ENCODE results near the gene SMARCA5.
A peak's percentile ranks its signal among the peaks of the same experiment; 100 is the strongest.
"Not testable (repeated sequence)": the region's sequence is repeated elsewhere in the genome, so short reads cannot be mapped to it uniquely, and the experiment has no call there.

Gene SMARCA5, protein sequence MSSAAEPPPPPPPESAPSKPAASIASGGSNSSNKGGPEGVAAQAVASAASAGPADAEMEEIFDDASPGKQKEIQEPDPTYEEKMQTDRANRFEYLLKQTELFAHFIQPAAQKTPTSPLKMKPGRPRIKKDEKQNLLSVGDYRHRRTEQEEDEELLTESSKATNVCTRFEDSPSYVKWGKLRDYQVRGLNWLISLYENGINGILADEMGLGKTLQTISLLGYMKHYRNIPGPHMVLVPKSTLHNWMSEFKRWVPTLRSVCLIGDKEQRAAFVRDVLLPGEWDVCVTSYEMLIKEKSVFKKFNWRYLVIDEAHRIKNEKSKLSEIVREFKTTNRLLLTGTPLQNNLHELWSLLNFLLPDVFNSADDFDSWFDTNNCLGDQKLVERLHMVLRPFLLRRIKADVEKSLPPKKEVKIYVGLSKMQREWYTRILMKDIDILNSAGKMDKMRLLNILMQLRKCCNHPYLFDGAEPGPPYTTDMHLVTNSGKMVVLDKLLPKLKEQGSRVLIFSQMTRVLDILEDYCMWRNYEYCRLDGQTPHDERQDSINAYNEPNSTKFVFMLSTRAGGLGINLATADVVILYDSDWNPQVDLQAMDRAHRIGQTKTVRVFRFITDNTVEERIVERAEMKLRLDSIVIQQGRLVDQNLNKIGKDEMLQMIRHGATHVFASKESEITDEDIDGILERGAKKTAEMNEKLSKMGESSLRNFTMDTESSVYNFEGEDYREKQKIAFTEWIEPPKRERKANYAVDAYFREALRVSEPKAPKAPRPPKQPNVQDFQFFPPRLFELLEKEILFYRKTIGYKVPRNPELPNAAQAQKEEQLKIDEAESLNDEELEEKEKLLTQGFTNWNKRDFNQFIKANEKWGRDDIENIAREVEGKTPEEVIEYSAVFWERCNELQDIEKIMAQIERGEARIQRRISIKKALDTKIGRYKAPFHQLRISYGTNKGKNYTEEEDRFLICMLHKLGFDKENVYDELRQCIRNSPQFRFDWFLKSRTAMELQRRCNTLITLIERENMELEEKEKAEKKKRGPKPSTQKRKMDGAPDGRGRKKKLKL

DNA sequence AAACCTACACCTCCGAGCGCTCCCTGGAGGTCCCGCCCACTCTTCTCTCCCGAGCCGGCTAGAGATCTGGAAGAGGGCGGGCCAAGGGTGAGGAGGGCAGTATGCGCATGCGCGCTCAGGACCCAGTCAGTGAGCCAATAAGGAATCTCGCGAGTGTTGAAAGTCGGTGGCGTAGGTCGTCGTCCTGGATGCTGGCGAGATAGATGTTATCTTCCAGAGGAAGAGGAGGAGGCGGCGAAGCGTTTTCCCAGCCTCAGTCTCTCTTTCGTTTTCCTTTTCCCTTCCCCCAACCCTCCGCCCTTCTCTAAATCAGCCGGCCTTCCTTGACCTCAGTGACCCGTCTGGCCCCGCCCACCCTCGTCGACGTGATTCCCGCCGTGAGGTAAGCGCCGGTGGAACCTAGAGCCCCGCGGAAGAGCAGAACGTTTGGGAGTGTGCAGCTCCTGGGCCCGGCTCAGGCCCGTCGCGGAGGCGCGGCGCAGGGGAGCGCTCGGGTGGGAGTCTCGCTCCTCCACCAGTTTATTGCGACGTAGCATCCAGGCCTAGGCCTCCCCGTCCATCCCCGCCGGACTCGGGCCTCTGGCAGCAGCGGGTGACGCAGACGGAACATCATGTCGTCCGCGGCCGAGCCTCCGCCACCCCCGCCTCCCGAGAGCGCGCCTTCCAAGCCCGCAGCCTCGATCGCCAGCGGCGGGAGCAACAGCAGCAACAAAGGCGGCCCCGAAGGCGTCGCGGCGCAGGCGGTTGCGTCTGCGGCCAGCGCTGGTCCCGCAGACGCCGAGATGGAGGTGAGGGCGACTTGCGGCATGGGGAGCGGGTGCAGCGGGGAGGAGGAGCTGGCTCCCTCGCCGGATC, at the start of gene SMARCA5:
SMARCA5 (plus strand) TSS at position 389 of the 855 bp plus-strand sequence; CDS start at position 612, 223 bp downstream.
- peak; percentile 94 for DNase-seq

DNA sequence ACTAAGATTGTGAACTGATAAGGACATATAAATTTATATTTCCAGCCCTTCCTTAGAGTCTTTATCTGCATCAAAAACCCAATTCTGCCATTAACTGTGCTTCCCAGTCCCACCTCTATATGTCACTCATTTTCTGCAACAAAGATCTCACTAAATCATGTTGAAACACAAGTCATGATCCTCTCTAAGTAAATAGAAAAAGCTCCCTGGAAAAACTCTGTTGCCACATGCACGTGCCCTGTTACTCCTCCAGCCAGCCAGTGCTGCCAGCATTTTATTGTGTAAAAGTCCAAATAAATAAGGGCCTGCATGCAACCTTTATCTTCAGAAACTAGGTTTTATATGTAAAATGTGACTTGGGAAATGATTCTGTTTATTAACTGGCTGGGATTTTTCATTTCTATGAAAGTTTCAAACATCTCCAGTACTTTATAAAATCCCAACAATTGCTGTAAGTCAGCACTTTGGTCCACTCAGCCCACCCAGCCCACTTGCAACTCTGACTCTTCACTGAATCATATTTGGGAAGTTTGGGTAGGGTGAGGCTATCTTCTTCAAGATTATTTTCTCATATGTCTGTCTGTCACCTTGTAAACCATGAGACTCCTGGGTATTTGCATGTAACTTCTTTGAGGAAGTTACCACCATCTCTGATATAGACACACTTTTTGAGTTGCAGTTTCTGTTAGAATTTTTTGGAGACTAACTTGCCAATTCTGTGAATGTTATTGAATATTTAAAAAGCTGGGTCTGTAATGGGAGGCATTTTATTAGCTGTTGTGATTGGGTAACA, 40.0 kb upstream of the SMARCA5 start:
- DNase-seq = no peak

DNA sequence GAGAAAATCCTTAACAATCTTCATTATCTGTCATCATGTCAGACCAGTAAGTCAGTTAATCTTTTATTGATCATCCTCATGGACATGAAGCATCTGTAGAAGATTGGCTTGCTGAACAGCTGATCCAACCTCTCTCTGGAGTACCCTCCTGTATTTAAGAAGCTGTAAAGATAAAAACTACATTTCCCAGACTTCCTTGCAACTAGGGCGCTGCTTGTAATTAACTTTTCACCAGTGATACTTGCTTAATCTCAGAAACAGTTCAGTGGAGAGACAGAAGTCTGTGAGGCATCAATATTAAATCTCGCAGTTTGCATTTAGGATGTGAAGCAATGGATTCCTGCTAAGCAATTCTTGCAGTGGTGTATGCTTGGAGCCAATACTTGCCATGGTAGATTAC, 36.0 kb upstream of the SMARCA5 start:
- no peak for DNase-seq

DNA sequence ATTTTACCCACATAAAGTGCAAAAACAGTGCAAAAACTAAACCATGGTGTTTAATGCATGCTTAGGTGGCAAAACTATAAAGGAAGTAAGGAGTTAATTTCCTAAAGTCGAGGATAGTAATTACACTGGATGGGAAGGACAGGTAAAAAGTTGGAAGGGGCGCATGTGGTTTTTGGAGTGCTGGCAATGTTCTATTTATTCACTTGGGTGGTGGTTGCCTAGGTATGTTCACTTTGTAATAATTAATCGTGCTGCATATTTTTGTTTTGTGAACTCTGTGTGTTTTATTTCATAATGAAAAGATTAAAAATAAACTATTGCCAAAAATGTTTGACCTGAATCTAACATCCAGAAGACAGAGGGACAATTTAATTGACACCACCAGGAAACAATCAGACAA, 32.1 kb upstream of the SMARCA5 start:
- DNase-seq = no peak

DNA sequence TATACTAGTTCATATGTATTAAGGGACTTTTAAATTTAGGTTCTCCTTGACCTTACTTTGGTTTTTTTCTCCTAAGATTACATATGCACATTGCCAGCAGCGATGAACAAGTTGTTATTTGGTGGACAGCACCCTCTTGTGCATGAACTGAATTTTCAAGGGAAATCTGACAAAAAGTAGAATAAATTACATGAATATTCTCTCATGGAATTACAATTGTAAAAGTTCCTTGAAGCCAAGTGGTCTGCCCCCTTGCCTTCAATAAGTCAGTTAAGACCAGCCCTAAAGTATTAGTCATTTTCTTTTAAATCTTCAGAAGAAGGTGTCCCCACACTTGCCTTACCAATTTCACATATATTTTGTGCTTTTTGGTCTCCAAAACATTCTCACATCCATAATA, 30.7 kb upstream of the SMARCA5 start:
- peak; percentile 4 for DNase-seq

DNA sequence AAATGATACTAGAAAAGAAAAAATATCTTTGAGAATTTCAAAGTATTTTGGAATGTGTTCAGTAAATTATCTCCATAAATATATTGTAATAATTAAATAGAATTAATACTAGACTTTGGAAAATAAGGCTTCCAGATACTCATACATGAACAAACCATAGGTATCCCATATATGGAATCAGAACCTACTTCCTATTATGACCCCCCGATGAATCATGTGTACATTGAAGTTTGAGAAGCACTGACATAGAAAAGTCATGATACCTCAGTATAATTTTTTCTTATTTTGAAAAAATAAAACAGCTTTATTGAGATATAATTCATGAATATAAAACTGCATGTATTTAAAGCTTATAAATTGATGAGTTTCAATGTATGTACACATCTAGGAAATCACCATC, 27.2 kb upstream of the SMARCA5 start:
- DNase-seq = no peak

DNA sequence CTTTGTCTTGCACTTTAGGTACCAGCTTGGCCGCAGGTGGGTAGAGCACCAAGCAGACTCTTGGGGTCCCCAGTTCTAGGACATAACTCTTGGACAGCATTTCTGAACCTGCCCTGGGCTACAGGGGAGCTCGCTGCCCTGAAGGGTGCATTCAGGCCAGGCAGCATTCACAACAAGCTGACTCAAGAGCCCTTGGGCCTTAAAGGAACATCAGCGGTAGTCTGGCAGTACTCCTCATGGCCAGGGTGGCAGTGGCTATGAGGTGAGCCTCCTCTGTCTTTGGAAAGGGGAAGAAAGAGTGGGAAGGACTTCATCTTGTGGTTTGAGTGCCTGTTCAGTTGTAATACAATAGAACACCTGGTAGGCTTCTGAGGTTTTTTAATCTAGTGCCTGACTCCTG, 24.8 kb upstream of the SMARCA5 start:
- no peak for DNase-seq

DNA sequence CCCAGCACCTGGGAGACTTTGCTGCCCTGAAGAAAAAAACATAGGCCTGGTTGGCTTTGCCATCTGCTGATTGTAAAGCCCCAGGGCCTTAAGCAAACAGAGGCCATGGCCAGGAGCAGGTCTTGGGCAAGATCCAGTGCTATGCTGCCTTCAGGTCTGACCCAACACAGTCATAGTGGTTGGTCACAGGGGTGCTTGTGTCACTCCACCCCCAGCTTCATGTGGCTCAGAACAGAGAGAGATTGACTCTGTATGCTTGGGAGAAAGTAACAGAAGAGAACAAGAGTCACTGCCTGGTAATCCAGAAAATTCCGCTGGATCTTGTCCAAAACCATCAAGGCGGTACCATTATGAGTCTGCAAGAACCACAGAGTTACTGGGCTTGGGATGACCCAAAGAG, 24.4 kb upstream of the SMARCA5 start:
- DNase-seq = no peak

DNA sequence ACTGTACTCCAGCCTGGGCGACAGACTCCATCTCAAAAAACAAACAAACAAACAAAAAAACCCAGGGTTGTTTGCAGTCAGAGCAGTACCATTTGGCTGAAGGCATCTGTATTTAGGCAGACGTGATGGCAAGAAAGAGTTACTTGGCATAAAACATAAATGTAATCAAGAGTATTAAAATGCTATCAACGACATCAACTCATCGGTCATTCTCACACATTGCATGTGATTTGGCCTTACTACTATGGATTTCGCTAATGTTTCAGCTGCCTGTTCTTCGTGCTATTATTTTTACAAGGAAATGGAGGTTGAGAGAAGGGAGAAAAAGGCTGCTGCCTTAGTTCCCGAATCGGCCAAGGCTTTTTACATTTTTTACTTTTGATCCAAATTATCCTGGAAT, 15.5 kb upstream of the SMARCA5 start:
- DNase-seq = no peak

DNA sequence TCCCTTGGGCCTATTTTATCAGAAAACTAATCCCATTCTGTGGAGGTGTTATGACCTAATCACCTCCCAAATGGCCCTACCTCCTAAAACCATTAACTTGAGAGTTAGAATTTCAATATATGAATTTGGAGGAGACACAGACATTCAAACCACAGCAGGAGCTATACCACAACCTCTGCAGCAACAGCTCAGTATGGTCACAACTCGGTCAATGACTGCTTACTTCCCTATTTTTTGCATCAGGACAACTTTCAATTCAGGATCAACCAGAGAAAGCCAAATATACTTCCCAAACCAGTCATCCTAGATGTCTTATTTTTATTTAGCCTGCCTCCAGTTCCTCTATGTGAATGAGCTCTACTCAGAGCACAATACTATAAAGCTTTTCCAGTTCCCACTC, 11.3 kb upstream of the SMARCA5 start:
- DNase-seq = no peak

DNA sequence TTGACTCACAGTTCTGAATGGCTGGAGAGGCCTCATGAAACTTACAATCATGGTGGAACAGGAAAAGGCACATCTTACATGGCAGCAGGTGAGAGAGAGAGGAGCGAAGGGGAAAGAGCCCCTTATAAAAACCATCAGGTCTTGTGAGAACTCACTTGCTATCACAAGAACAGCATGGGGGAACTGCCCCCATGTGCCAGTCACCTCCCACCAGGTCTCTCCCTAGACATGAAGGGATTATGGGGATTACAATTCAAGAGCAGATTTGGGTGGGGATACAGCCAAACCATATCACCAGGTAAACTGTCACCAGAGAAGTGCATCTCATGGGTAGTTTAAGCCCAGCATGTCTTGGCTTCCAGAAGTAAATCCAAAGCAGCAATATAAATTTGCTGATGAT, 7.5 kb upstream of the SMARCA5 start:
- DNase-seq = no peak

DNA sequence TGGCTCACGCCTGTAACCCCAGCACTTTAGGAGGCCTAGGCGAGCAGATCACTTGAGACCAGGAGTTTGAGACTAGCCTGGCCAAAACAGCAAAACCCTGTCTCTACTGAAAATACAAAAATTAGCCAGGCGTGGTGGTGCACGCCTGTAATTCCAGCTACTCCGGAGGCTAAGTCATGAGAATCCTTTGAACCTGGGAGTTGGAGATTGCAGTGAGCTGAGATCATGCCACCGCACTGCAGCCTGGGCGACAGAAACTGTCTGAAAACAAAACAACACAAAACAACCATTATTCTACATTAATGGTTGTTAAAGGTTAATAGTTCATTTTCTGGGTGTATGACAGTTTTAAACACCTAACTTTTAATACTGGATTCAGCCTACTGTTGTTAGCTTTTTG, 1.6 kb upstream of the SMARCA5 start:
- DNase-seq = no peak

DNA sequence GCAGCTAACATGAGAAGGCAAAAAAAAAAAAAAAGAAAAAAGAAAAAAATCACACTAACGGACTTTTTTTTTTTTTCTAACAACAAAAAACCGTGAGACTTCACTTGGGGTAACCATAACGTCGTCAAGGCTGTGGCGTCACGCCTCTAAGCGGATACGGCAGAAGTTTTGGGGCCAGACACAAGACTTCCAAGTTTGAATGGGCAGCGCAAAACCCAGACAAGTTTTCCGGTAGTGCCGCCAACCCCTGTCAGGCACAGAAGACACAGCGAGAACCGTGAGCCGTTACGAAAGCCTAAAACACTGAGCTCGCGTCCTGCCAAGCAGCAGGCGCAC, 556 bp upstream of the SMARCA5 start:
- DNase-seq = no peak

DNA sequence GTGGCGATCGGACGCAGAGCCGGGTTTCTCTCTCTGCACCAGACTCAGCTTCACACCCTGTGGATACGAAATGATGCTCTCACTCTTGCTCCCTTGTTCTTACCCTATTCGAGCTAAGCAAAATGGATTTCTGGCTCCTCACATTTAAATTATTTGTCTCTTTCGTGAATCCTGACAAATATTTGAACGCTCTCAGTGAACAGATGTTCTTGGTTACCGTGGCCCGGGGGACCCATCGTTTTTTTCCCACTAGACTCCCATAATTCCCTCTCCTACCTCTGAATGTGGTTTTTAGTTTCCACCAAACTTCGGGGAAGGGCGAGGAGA, 630 bp downstream of the SMARCA5 start:
- DNase-seq = peak; percentile 34

DNA sequence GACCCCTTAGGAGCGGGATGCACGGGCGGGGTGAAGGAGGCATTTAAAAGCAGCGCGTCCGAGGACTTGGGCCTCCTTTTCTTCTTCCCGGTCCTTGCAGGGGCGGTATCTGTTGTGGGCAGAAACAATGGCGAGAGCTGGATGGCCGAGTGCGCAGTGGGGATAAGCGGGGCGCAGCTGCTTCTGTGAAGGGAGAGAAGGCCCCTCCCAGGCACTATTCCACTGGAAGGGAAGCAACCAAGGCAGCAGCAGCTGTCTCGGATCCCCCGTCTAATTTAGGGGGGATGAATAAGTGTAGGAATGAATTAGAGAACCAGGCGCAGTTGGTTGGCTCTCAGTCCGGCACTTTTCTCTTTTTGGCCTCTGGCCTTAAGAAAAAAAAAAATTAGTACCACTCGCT, 995 bp downstream of the SMARCA5 start:
- DNase-seq = peak; percentile 34

DNA sequence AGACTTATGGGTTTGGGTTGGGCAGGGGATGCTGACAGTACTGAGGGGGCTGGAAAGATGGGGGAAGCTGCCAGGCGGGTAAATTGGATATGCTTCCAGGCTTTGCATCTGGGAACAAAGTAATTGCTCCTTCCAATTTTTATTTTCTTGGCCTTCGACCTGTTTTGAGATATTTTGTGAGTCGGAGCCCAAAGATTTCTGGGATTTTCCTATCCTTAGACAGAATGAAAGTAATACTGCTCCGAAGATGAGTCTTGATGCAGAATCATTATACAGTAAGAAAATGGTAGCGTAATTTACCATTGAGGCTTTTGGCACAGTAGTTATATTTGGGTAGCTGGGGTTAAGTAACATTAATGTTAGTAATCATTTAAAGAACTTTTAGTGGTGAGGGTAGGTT, 1.4 kb downstream of the SMARCA5 start:
- no peak for DNase-seq

DNA sequence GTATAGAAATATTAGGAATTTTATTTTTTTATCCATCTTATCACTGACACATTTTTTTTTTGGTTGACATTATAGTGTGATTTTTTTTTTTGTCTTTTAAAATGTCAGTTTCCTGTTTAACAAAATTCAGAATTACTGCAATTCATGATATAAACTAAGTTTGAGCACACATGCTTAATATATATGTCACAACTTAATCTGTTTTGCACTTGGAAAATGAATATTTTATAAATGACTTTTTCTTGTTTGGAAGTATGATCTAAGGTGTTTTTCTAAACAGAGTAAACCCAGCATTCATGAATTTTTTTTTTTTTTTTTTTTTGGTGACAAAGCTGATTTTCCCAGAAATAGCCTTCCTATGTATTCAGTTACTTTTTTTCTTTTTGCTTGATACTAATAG, 2.4 kb downstream of the SMARCA5 start:
- no peak for DNase-seq

DNA sequence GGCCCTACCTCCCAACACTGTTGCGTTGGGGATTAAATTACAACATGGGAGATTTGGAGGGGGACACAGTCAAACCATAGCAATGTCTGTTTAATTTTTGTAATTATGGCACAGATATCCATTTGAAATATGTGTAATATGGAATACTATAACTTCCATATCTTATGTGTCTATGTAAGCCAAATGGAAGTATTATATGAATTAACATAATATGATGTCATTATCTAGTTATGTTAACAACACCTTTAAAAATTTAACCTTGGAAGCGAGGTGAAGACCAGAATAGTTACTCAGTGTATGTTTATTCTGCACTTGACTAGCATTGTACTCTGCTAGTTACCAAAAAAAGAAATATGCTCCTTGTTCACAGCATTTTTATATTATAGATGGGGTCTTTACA, 4.3 kb downstream of the SMARCA5 start:
- no peak for DNase-seq

DNA sequence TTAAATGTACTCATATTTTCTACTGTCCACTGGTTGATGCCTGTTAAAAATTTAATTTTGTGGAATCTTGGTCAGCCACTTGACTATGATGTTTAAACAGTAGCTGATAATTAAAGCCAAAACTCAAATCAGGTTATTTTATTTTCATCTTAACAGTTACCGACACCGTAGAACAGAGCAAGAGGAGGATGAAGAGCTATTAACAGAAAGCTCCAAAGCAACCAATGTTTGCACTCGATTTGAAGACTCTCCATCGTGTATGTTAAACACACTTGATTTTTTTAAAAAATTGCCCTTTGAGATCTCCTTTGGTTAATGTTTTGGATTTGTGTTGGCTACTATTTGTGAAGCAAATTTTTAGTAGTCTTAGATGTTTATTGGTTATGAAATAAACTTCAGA, 10.7 kb downstream of the SMARCA5 start:
- DNase-seq = no peak

DNA sequence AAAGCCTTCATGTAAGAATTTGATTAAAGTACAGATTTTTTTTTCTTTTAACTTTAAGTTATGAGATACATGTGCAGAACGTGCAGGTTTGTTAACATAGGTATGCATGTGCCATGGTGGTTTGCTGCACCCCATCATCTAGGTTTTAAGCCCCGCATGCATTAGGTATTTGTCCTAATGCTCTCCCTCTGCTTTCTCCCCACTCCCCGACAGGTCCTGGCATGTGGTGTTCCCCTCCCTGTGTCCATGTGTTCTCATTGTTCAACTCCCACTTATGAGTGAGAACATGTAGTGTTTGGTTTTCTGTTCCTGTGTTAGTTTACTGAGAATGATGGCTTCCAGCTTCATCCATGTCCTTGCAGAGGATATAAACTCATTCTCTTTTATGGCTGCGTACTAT, 14.5 kb downstream of the SMARCA5 start:
- not testable (repeated sequence) for DNase-seq

DNA sequence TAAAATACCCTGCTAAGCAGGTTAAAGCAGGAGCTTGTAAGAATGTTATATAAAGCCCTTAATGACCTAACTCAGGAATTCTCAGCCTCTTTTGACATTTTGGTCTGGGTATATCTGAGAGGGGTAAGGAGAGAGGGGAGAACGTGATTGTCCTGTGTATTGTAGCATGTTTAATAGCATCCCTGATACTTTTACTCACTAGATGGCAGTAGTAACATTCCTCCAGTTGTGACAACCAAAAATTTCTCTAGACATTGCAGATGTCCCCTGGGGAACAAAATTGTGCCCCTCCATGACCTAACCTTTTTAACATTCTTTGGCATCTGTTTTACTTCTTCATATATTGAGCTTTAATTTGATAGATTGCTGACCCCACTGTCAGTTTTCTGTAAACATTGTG, 17.9 kb downstream of the SMARCA5 start:
- DNase-seq = no peak

DNA sequence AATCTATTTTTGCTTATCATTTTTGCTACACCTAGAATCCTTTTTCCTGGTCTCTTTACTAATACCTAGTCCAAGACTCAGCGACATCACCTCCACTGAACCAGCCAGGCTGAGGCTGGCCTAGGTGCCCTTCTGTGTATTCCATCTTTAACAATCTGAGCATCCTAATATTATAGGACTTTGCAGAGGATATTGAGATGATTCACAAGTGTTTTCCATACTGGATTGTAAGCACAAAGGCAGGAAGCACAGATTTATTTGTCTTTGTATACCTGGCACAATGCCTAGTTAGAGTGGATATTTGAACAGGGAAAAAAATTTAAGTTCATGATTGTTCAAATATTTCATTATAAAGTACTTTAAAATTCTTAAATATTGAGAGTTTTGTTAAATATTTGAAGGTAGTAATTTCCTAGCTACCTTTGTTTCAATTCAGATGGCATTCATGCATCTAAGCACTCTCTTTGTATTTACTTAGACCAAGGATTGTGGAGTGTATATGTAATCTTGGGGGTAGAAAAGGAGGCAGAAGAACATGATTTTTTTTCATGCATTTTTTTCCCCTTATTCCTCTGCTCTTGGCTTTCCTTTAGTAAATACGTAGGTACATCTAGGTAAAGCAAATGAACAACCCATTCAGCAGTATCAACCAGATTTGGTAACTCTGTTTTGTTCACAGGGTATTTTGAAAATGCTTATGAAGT, 18.4 kb downstream of the SMARCA5 start:
- no peak for DNase-seq

Measured in NCI-H2171 treated with DMSO at 0.1 percent for 48 hours (cell line).